Measurements from ENCODE around the gene CEP85L. TPM values are rescaled to one million over a fixed set of nuclear protein-coding genes. Genes with fewer than 3 reads are reported as not detected.

The CEP85L gene
- total and polyA plus RNA-seq, 4 experiments from 2014 or later, result 32.7 to 71.1 (median 50.4) TPM

GRCh38 chr6:118528129-118528528 lies 123.3 kb downstream of the CEP85L start:
- Mint-ChIP-seq H3K27me3 (no peaks in the 10 kb centered on the region), H3K36me3 (peaks cover 20 to 38% of the 10 kb centered on the region in 2 donors), H3K4me1 (peaks cover 35 to 62% (median 44%) of the 10 kb centered on the region in 4 donors), H3K9me3 (peaks cover 0 to 4% (median 0%) of the 10 kb centered on the region in 8 donors), H3K4me3 (no peak overlapping the region), H3K27ac (peak overlapping the region in 2 of 7 donors; percentile 15 to 50)
- no peaks in the 10 kb centered on the region for H3K27me3 ChIP-seq (ENCODE audit: insufficient read depth, low read length)
- H3K4me1 ChIP-seq (ENCODE audit: insufficient read depth, low read length), result peaks cover 10% of the 10 kb centered on the region
- H3K27ac ChIP-seq (ENCODE audit: low read depth, low read length), result no peak overlapping the region
- no peak overlapping the region for H3K4me3 ChIP-seq (ENCODE audit: low read length in 2 of 2)
- ChIA-PET POLR2A (ENCODE audit: partially characterized antibody) (no interaction called here), CTCF (ENCODE audit: partially characterized antibody) (no interaction called here)
- intact Hi-C loops (cut with micrococcal nuclease), result no loop called here
- DNase-seq, result no peak
- H3K9me3 ChIP-seq (ENCODE audit: control insufficient read depth in 1 of 2, low read length in 2 of 2), result no peaks in the 10 kb centered on the region
- peaks cover 3% of the 10 kb centered on the region for H3K36me3 ChIP-seq (ENCODE audit: insufficient read depth, low read length)

- Histone ChIP-seq H3K36me3 (ENCODE audit: insufficient read depth, low read length) (peaks cover 3% of the 10 kb centered on the region), H3K27ac (ENCODE audit: low read depth, low read length) (no peak overlapping the region), H3K27me3 (ENCODE audit: insufficient read depth, low read length) (no peaks in the 10 kb centered on the region), H3K9me3 (ENCODE audit: control insufficient read depth in 1 of 2, low read length in 2 of 2) (no peaks in the 10 kb centered on the region), H3K4me3 (ENCODE audit: low read length in 2 of 2) (no peak overlapping the region), H3K4me1 (ENCODE audit: insufficient read depth, low read length) (peaks cover 10% of the 10 kb centered on the region)
- POLR2A ChIA-PET (ENCODE audit: partially characterized antibody), result interaction anchor here (0.9 to 1.0 kb wide), 2 partner anchors 13 to 33 kb away, joined by 3 read pairs; no protein-coding TSS in a partner anchor
- peaks cover 28 to 53% (median 34%) of the 10 kb centered on the region in 4 donors for H3K4me1 Mint-ChIP-seq
- H3K27ac Mint-ChIP-seq, result peak overlapping the region in 3 of 7 donors; percentile 13 to 65 (median 25)
- peaks cover 0 to 3% (median 0%) of the 10 kb centered on the region in 8 donors for H3K9me3 Mint-ChIP-seq
- H3K4me3 Mint-ChIP-seq, result no peak overlapping the region
- no peak for DNase-seq
- H3K36me3 Mint-ChIP-seq, result peaks cover 25 to 38% of the 10 kb centered on the region in 2 donors
- H3K27me3 Mint-ChIP-seq, result no peaks in the 10 kb centered on the region
- CTCF ChIA-PET (ENCODE audit: partially characterized antibody), result no interaction called here
- intact Hi-C loops (cut with micrococcal nuclease), result no loop called here
These were observed 125.2 kb downstream of the CEP85L start for GRCh38 chr6:118525913-118526780.

- Mint-ChIP-seq H3K9me3 (no peaks in the 10 kb centered on the region), H3K4me1 (peaks cover 23 to 44% (median 31%) of the 10 kb centered on the region in 4 donors), H3K36me3 (peaks cover 28 to 37% of the 10 kb centered on the region in 2 donors), H3K27ac (peak overlapping the region in 3 of 7 donors; percentile 23 to 78 (median 27)), H3K27me3 (no peaks in the 10 kb centered on the region), H3K4me3 (no peak overlapping the region)
- no peak for DNase-seq
- POLR2A ChIA-PET (ENCODE audit: partially characterized antibody), result no interaction called here
- no peaks in the 10 kb centered on the region for H3K9me3 ChIP-seq (ENCODE audit: control insufficient read depth in 1 of 2, low read length in 2 of 2)
- peaks cover 3% of the 10 kb centered on the region for H3K36me3 ChIP-seq (ENCODE audit: insufficient read depth, low read length)
- H3K4me3 ChIP-seq (ENCODE audit: low read length in 2 of 2), result no peak overlapping the region
- CTCF ChIA-PET (ENCODE audit: partially characterized antibody), result no interaction called here
- H3K27me3 ChIP-seq (ENCODE audit: insufficient read depth, low read length), result no peaks in the 10 kb centered on the region
- no peak overlapping the region for H3K27ac ChIP-seq (ENCODE audit: low read depth, low read length)
- intact Hi-C loops (cut with micrococcal nuclease), result no loop called here
- H3K4me1 ChIP-seq (ENCODE audit: insufficient read depth, low read length), result peaks cover 6% of the 10 kb centered on the region
These were observed 126.7 kb downstream of the CEP85L start for GRCh38 chr6:118524686-118525085.

- Mint-ChIP-seq H3K36me3 (peaks cover 37 to 52% of the 10 kb centered on the region in 2 donors), H3K9me3 (peaks cover 0 to 8% (median 0%) of the 10 kb centered on the region in 8 donors), H3K27ac (no peak overlapping the region), H3K27me3 (no peaks in the 10 kb centered on the region), H3K4me3 (no peak overlapping the region), H3K4me1 (peaks cover 25 to 47% (median 33%) of the 10 kb centered on the region in 4 donors)
- H3K36me3 ChIP-seq (ENCODE audit: insufficient read depth, low read length), result peaks cover 3% of the 10 kb centered on the region
- no peaks in the 10 kb centered on the region for H3K27me3 ChIP-seq (ENCODE audit: insufficient read depth, low read length)
- H3K4me3 ChIP-seq (ENCODE audit: low read length in 2 of 2), result no peak overlapping the region
- intact Hi-C loops (cut with micrococcal nuclease), result no loop called here
- no peak overlapping the region for H3K27ac ChIP-seq (ENCODE audit: low read depth, low read length)
- H3K9me3 ChIP-seq (ENCODE audit: control insufficient read depth in 1 of 2, low read length in 2 of 2), result no peaks in the 10 kb centered on the region
- no peak for DNase-seq
- peaks cover 6% of the 10 kb centered on the region for H3K4me1 ChIP-seq (ENCODE audit: insufficient read depth, low read length)
- ChIA-PET CTCF (ENCODE audit: partially characterized antibody) (no interaction called here), POLR2A (ENCODE audit: partially characterized antibody) (no interaction called here)
These were observed 128.2 kb downstream of the CEP85L start for GRCh38 chr6:118523216-118523615.

GRCh38 chr6:118522422-118522821 lies 129.0 kb downstream of the CEP85L start:
- Mint-ChIP-seq H3K4me1 (peaks cover 28 to 49% (median 34%) of the 10 kb centered on the region in 4 donors), H3K27ac (no peak overlapping the region), H3K4me3 (no peak overlapping the region), H3K27me3 (no peaks in the 10 kb centered on the region), H3K9me3 (peaks cover 0 to 9% (median 0%) of the 10 kb centered on the region in 8 donors), H3K36me3 (peaks cover 45 to 60% of the 10 kb centered on the region in 2 donors)
- no peaks in the 10 kb centered on the region for H3K27me3 ChIP-seq (ENCODE audit: insufficient read depth, low read length)
- H3K9me3 ChIP-seq (ENCODE audit: control insufficient read depth in 1 of 2, low read length in 2 of 2), result no peaks in the 10 kb centered on the region
- CTCF ChIA-PET (ENCODE audit: partially characterized antibody), result no interaction called here
- peaks cover 6% of the 10 kb centered on the region for H3K4me1 ChIP-seq (ENCODE audit: insufficient read depth, low read length)
- DNase-seq, result no peak
- no peak overlapping the region for H3K4me3 ChIP-seq (ENCODE audit: low read length in 2 of 2)
- intact Hi-C loops (cut with micrococcal nuclease), result no loop called here
- peaks cover 3% of the 10 kb centered on the region for H3K36me3 ChIP-seq (ENCODE audit: insufficient read depth, low read length)
- POLR2A ChIA-PET (ENCODE audit: partially characterized antibody), result no interaction called here
- no peak overlapping the region for H3K27ac ChIP-seq (ENCODE audit: low read depth, low read length)

GRCh38 chr6:118514689-118515088 lies 136.7 kb downstream of the CEP85L start:
- peaks cover 36 to 59% (median 47%) of the 10 kb centered on the region in 4 donors for H3K4me1 Mint-ChIP-seq
- no peaks in the 10 kb centered on the region for H3K36me3 ChIP-seq (ENCODE audit: insufficient read depth, low read length)
- ChIA-PET CTCF (ENCODE audit: partially characterized antibody) (interaction anchor here (0.7 kb wide), 1 partner anchor 42 kb away, joined by 3 read pairs; no protein-coding TSS in a partner anchor), POLR2A (ENCODE audit: partially characterized antibody) (no interaction called here)
- peaks cover 37 to 41% of the 10 kb centered on the region in 2 donors for H3K36me3 Mint-ChIP-seq
- H3K9me3 Mint-ChIP-seq, result peaks cover 0 to 9% (median 0%) of the 10 kb centered on the region in 8 donors
- H3K27me3 ChIP-seq (ENCODE audit: insufficient read depth, low read length), result no peaks in the 10 kb centered on the region
- no peaks in the 10 kb centered on the region for H3K4me1 ChIP-seq (ENCODE audit: insufficient read depth, low read length)
- no peak overlapping the region for H3K4me3 ChIP-seq (ENCODE audit: low read length in 2 of 2)
- no peak overlapping the region for H3K27ac Mint-ChIP-seq
- H3K27me3 Mint-ChIP-seq, result no peaks in the 10 kb centered on the region
- H3K4me3 Mint-ChIP-seq, result no peak overlapping the region
- no peak overlapping the region for H3K27ac ChIP-seq (ENCODE audit: low read depth, low read length)
- DNase-seq, result no peak
- intact Hi-C loops (cut with micrococcal nuclease), result no loop called here
- H3K9me3 ChIP-seq (ENCODE audit: control insufficient read depth in 1 of 2, low read length in 2 of 2), result no peaks in the 10 kb centered on the region

GRCh38 chr6:118511930-118512715 lies 139.3 kb downstream of the CEP85L start:
- Histone ChIP-seq H3K36me3 (ENCODE audit: insufficient read depth, low read length) (no peaks in the 10 kb centered on the region), H3K4me3 (ENCODE audit: low read length in 2 of 2) (no peak overlapping the region), H3K27ac (ENCODE audit: low read depth, low read length) (no peak overlapping the region), H3K9me3 (ENCODE audit: control insufficient read depth in 1 of 2, low read length in 2 of 2) (no peaks in the 10 kb centered on the region), H3K4me1 (ENCODE audit: insufficient read depth, low read length) (no peaks in the 10 kb centered on the region), H3K27me3 (ENCODE audit: insufficient read depth, low read length) (no peaks in the 10 kb centered on the region)
- Mint-ChIP-seq H3K4me1 (peaks cover 30 to 49% (median 38%) of the 10 kb centered on the region in 4 donors), H3K9me3 (peaks cover 0 to 2% (median 0%) of the 10 kb centered on the region in 8 donors), H3K4me3 (no peak overlapping the region), H3K36me3 (peaks cover 14 to 23% of the 10 kb centered on the region in 2 donors), H3K27me3 (no peaks in the 10 kb centered on the region), H3K27ac (peak overlapping the region in 6 of 7 donors; percentile 33 to 85 (median 72))
- POLR2A ChIA-PET (ENCODE audit: partially characterized antibody), result no interaction called here
- no peak for DNase-seq
- CTCF ChIA-PET (ENCODE audit: partially characterized antibody), result interaction anchor here (0.8 to 1.5 kb wide), 6 partner anchors 9 to 451 kb away, joined by 3 to 5 read pairs (median 3); no protein-coding TSS in a partner anchor
- intact Hi-C loops (cut with micrococcal nuclease), result no loop called here
